ENCODE results near the gene TCERG1L.

Gene TCERG1L

GRCh38 chr10:131205556-131205955, 106.0 kb downstream of the TCERG1L start:
- Histone ChIP-seq H2BK5ac (ENCODE audit: low read length) (peak overlapping the region; percentile 91), H2BK120ac (ENCODE audit: low read depth, low read length) (no peak overlapping the region), H3K14ac (ENCODE audit: low read length) (no peak overlapping the region), H3K4me1 (ENCODE audit: control insufficient read depth in 2 of 2, insufficient read depth in 1 of 2, low read depth in 1 of 2, low read length in 2 of 2) (no peaks in the 10 kb centered on the region), H4K8ac (ENCODE audit: low read depth, low read length) (no peak overlapping the region), H3K4me2 (ENCODE audit: insufficient read depth, low read length, poor library complexity, severe bottlenecking) (no peak overlapping the region), H3K23ac (ENCODE audit: low read depth, low read length, poor library complexity) (no peak overlapping the region), H3K27me3 (ENCODE audit: control insufficient read depth in 3 of 3, insufficient read depth in 3 of 3, low read depth in 1 of 3, low read length in 3 of 3) (no peaks in the 10 kb centered on the region), H3K9me3 (replicated peaks in 1 of 2; ENCODE audit: control insufficient read depth in 2 of 2, insufficient read depth in 1 of 2, low read depth in 1 of 2, low read length in 2 of 2) (no peaks in the 10 kb centered on the region), H2AFZ (ENCODE audit: low read length) (no peak overlapping the region), H4K91ac (ENCODE audit: low read depth, low read length, poor library complexity) (no peak overlapping the region), H3K27ac (replicated peaks; ENCODE audit: low read length) (no peak overlapping the region), H2BK12ac (ENCODE audit: low read length) (peak overlapping the region; percentile 1), H3K79me1 (ENCODE audit: low read depth, low read length) (no peaks in the 10 kb centered on the region), H3K9ac (ENCODE audit: low read depth, low read length, poor library complexity) (no peak overlapping the region), H3K36me3 (replicated peaks in 1 of 2; ENCODE audit: control insufficient read depth in 2 of 2, insufficient read depth in 2 of 2, low read length in 2 of 2) (peaks cover 0 to 3% of the 10 kb centered on the region in 2 donors), H3K4me3 (ENCODE audit: low read length in 2 of 2) (no peak overlapping the region), H2AK5ac (ENCODE audit: low read depth, low read length) (no peak overlapping the region), H2BK15ac (ENCODE audit: low read length) (no peak overlapping the region), H3K4ac (ENCODE audit: low read length) (no peak overlapping the region), H3K18ac (ENCODE audit: low read length) (no peak overlapping the region)
- no peak for DNase-seq (ENCODE audit: low spot score)
- WGBS, 2 donors (ENCODE audit: extremely low coverage in 2 of 2, insufficient read length in 2 of 2, insufficient replicate concordance in 1 of 2): no CpG with 5 or more reads among the region's 9 CpGs

- Histone ChIP-seq H2BK12ac (ENCODE audit: low read length) (peak overlapping the region; percentile 60), H3K9ac (ENCODE audit: low read depth, low read length, poor library complexity) (no peak overlapping the region), H3K27ac (replicated peaks; ENCODE audit: low read length) (no peak overlapping the region), H3K4ac (ENCODE audit: low read length) (no peak overlapping the region), H3K4me2 (ENCODE audit: insufficient read depth, low read length, poor library complexity, severe bottlenecking) (no peak overlapping the region), H4K8ac (ENCODE audit: low read depth, low read length) (no peak overlapping the region), H3K36me3 (replicated peaks in 1 of 2; ENCODE audit: control insufficient read depth in 2 of 2, insufficient read depth in 2 of 2, low read length in 2 of 2) (peaks cover 0 to 3% of the 10 kb centered on the region in 2 donors), H2AFZ (ENCODE audit: low read length) (no peak overlapping the region), H4K91ac (ENCODE audit: low read depth, low read length, poor library complexity) (no peak overlapping the region), H2BK15ac (ENCODE audit: low read length) (peak overlapping the region; percentile 76), H3K14ac (ENCODE audit: low read length) (peak overlapping the region; percentile 40), H3K18ac (ENCODE audit: low read length) (peak overlapping the region; percentile 83), H3K4me1 (ENCODE audit: control insufficient read depth in 2 of 2, insufficient read depth in 1 of 2, low read depth in 1 of 2, low read length in 2 of 2) (peaks cover 0 to 6% of the 10 kb centered on the region in 2 donors), H3K79me1 (ENCODE audit: low read depth, low read length) (no peaks in the 10 kb centered on the region), H3K4me3 (ENCODE audit: low read length in 2 of 2) (no peak overlapping the region), H2AK5ac (ENCODE audit: low read depth, low read length) (no peak overlapping the region), H3K9me3 (replicated peaks in 1 of 2; ENCODE audit: control insufficient read depth in 2 of 2, insufficient read depth in 1 of 2, low read depth in 1 of 2, low read length in 2 of 2) (no peaks in the 10 kb centered on the region), H3K23ac (ENCODE audit: low read depth, low read length, poor library complexity) (no peak overlapping the region), H3K27me3 (ENCODE audit: control insufficient read depth in 3 of 3, insufficient read depth in 3 of 3, low read depth in 1 of 3, low read length in 3 of 3) (no peaks in the 10 kb centered on the region), H2BK5ac (ENCODE audit: low read length) (peak overlapping the region; percentile 18), H2BK120ac (ENCODE audit: low read depth, low read length) (no peak overlapping the region)
- no CpG with 5 or more reads among the region's 11 CpGs for WGBS, 2 donors (ENCODE audit: extremely low coverage in 2 of 2, insufficient read length in 2 of 2, insufficient replicate concordance in 1 of 2)
- no peak for DNase-seq (ENCODE audit: low spot score)
Measured at GRCh38 chr10:131204406-131205152, 106.9 kb downstream of the TCERG1L start.

GRCh38 chr10:131203456-131204357, 107.8 kb downstream of the TCERG1L start:
- Histone ChIP-seq H3K9ac (ENCODE audit: low read depth, low read length, poor library complexity) (no peak overlapping the region), H3K4me2 (ENCODE audit: insufficient read depth, low read length, poor library complexity, severe bottlenecking) (no peak overlapping the region), H3K79me1 (ENCODE audit: low read depth, low read length) (no peaks in the 10 kb centered on the region), H3K23ac (ENCODE audit: low read depth, low read length, poor library complexity) (no peak overlapping the region), H2AFZ (ENCODE audit: low read length) (no peak overlapping the region), H3K14ac (ENCODE audit: low read length) (no peak overlapping the region), H2BK15ac (ENCODE audit: low read length) (no peak overlapping the region), H4K8ac (ENCODE audit: low read depth, low read length) (no peak overlapping the region), H3K27ac (replicated peaks; ENCODE audit: low read length) (no peak overlapping the region), H2AK5ac (ENCODE audit: low read depth, low read length) (no peak overlapping the region), H4K91ac (ENCODE audit: low read depth, low read length, poor library complexity) (no peak overlapping the region), H2BK5ac (ENCODE audit: low read length) (no peak overlapping the region), H3K18ac (ENCODE audit: low read length) (peak overlapping the region; percentile 7), H3K9me3 (replicated peaks in 1 of 2; ENCODE audit: control insufficient read depth in 2 of 2, insufficient read depth in 1 of 2, low read depth in 1 of 2, low read length in 2 of 2) (no peaks in the 10 kb centered on the region), H3K4me3 (ENCODE audit: low read length in 2 of 2) (no peak overlapping the region), H2BK12ac (ENCODE audit: low read length) (no peak overlapping the region), H3K4me1 (ENCODE audit: control insufficient read depth in 2 of 2, insufficient read depth in 1 of 2, low read depth in 1 of 2, low read length in 2 of 2) (peaks cover 0 to 9% of the 10 kb centered on the region in 2 donors), H3K4ac (ENCODE audit: low read length) (no peak overlapping the region), H3K27me3 (ENCODE audit: control insufficient read depth in 3 of 3, insufficient read depth in 3 of 3, low read depth in 1 of 3, low read length in 3 of 3) (no peaks in the 10 kb centered on the region), H2BK120ac (ENCODE audit: low read depth, low read length) (peak overlapping the region; percentile 40), H3K36me3 (replicated peaks in 1 of 2; ENCODE audit: control insufficient read depth in 2 of 2, insufficient read depth in 2 of 2, low read length in 2 of 2) (peaks cover 0 to 3% of the 10 kb centered on the region in 2 donors)
- DNase-seq (ENCODE audit: low spot score): no peak
- no CpG with 5 or more reads among the region's 22 CpGs for WGBS, 2 donors (ENCODE audit: extremely low coverage in 2 of 2, insufficient read length in 2 of 2, insufficient replicate concordance in 1 of 2)

GRCh38 chr10:131202990-131203389, 108.5 kb downstream of the TCERG1L start:
- no peak overlapping the region for H4K91ac ChIP-seq (ENCODE audit: low read depth, low read length, poor library complexity)
- no peaks in the 10 kb centered on the region for H3K27me3 ChIP-seq (ENCODE audit: control insufficient read depth in 3 of 3, insufficient read depth in 3 of 3, low read depth in 1 of 3, low read length in 3 of 3)
- H2BK120ac ChIP-seq (ENCODE audit: low read depth, low read length): no peak overlapping the region
- H4K8ac ChIP-seq (ENCODE audit: low read depth, low read length): no peak overlapping the region
- no peak overlapping the region for H3K27ac ChIP-seq (replicated peaks; ENCODE audit: low read length)
- H2BK15ac ChIP-seq (ENCODE audit: low read length): no peak overlapping the region
- H3K9me3 ChIP-seq (replicated peaks in 1 of 2; ENCODE audit: control insufficient read depth in 2 of 2, insufficient read depth in 1 of 2, low read depth in 1 of 2, low read length in 2 of 2): no peaks in the 10 kb centered on the region
- no peak overlapping the region for H3K4me3 ChIP-seq (ENCODE audit: low read length in 2 of 2)
- H3K4me2 ChIP-seq (ENCODE audit: insufficient read depth, low read length, poor library complexity, severe bottlenecking): no peak overlapping the region
- no peaks in the 10 kb centered on the region for H3K79me1 ChIP-seq (ENCODE audit: low read depth, low read length)
- no peak for DNase-seq (ENCODE audit: low spot score)
- H3K36me3 ChIP-seq (replicated peaks in 1 of 2; ENCODE audit: control insufficient read depth in 2 of 2, insufficient read depth in 2 of 2, low read length in 2 of 2): peaks cover 0 to 3% of the 10 kb centered on the region in 2 donors
- peaks cover 0 to 9% of the 10 kb centered on the region in 2 donors for H3K4me1 ChIP-seq (ENCODE audit: control insufficient read depth in 2 of 2, insufficient read depth in 1 of 2, low read depth in 1 of 2, low read length in 2 of 2)
- no peak overlapping the region for H3K9ac ChIP-seq (ENCODE audit: low read depth, low read length, poor library complexity)
- H3K14ac ChIP-seq (ENCODE audit: low read length): no peak overlapping the region
- WGBS, 2 donors (ENCODE audit: extremely low coverage in 2 of 2, insufficient read length in 2 of 2, insufficient replicate concordance in 1 of 2): no CpG with 5 or more reads among the region's 11 CpGs
- H3K4ac ChIP-seq (ENCODE audit: low read length): no peak overlapping the region
- H3K18ac ChIP-seq (ENCODE audit: low read length): no peak overlapping the region
- H2BK5ac ChIP-seq (ENCODE audit: low read length): no peak overlapping the region
- H2AK5ac ChIP-seq (ENCODE audit: low read depth, low read length): no peak overlapping the region
- H2BK12ac ChIP-seq (ENCODE audit: low read length): no peak overlapping the region
- H3K23ac ChIP-seq (ENCODE audit: low read depth, low read length, poor library complexity): no peak overlapping the region
- no peak overlapping the region for H2AFZ ChIP-seq (ENCODE audit: low read length)

Data from neuronal stem cell (in vitro differentiated cells).